Measurements from ENCODE around the gene COBLL1. TPM values are rescaled to one million over a fixed set of nuclear protein-coding genes. Genes with fewer than 3 reads are reported as not detected.

The COBLL1 gene
- total RNA-seq, 1 experiment from 2014 or later = 5.9 TPM

DNA sequence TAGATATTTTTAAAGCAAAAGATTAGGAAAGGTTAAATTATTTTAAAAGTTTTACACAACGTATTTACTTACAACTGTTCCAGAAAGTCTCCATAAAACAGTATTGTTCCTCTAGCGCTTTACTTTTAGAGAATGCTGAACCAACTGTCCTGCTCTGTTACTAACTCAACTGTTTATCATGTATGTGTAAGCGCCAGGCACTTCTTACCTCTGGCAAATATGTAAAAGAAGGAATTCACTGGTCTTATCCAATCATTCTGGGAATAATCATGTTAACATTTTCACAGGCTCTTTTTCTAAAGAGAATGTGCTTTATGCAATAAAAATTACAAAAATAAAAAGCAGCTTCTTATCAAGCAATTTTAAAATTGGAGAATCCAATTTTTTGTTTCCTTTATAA, 68.0 kb downstream of the COBLL1 start:
- no peak overlapping the region for H3K27ac Mint-ChIP-seq
- Histone ChIP-seq H3K4ac (ENCODE audit: low read depth, low read length) (no peak overlapping the region), H3K4me1 (ENCODE audit: insufficient read depth, low read length) (no peaks in the 10 kb centered on the region), H4K91ac (ENCODE audit: insufficient read length, low read depth, low read length) (no peak overlapping the region), H2AK5ac (ENCODE audit: insufficient read length, low read length) (no peak overlapping the region), H3T11ph (ENCODE audit: low read length) (no peak overlapping the region), H3K27ac (ENCODE audit: insufficient read length, low read depth, low read length) (no peak overlapping the region), H3K79me1 (ENCODE audit: insufficient read depth, low read depth, low read length, poor library complexity, severe bottlenecking) (no peaks in the 10 kb centered on the region), H2BK5ac (ENCODE audit: insufficient read length, low read length) (no peak overlapping the region), H3K79me2 (ENCODE audit: insufficient read depth, low read length) (no peaks in the 10 kb centered on the region), H3K9ac (ENCODE audit: extremely low read depth, insufficient read length, low read length) (no peak overlapping the region), H2BK15ac (ENCODE audit: low read depth, low read length) (no peak overlapping the region), H4K8ac (replicated peaks; ENCODE audit: insufficient read length, low read depth, low read length) (no peak overlapping the region), H3K9me3 (ENCODE audit: control insufficient read depth, low read depth, low read length) (no peaks in the 10 kb centered on the region), H2BK20ac (ENCODE audit: low read depth, low read length, poor library complexity, severe bottlenecking) (no peak overlapping the region), H3K18ac (ENCODE audit: insufficient read length, low read depth, low read length) (no peak overlapping the region), H2AFZ (ENCODE audit: low read length) (no peak overlapping the region), H2BK120ac (ENCODE audit: low read depth, low read length, poor library complexity, severe bottlenecking) (no peak overlapping the region), H2BK12ac (ENCODE audit: insufficient read length, low read depth, low read length) (no peak overlapping the region), H3K27me3 (ENCODE audit: insufficient read depth, low read length) (no peaks in the 10 kb centered on the region), H4K20me1 (ENCODE audit: control insufficient read depth, insufficient read depth, insufficient read length) (no peaks in the 10 kb centered on the region), H3K23ac (ENCODE audit: insufficient read length, low read depth, low read length) (no peak overlapping the region), H4K5ac (ENCODE audit: insufficient read length, low read depth, low read length) (no peak overlapping the region), H3K23me2 (ENCODE audit: insufficient read length, low read depth, low read length, poor library complexity, severe bottlenecking) (no peaks in the 10 kb centered on the region), H3K56ac (ENCODE audit: insufficient read length, low read depth, low read length) (no peak overlapping the region), H3K14ac (ENCODE audit: insufficient read depth, low read length) (no peak overlapping the region), H3K4me2 (ENCODE audit: insufficient read depth, insufficient read length, low read length) (no peak overlapping the region)
- no peak for DNase-seq
- no CpG with 5 or more reads among the region's 3 CpGs for WGBS (ENCODE audit: extremely low coverage, insufficient read length, low lambda C conversion rate)
- H3K4me1 Mint-ChIP-seq = peaks cover 0 to 4% of the 10 kb centered on the region in 2 experiments; a peak in 3 of 4 replicates
- H3K27me3 Mint-ChIP-seq (ENCODE audit: low read depth) = no peaks in the 10 kb centered on the region
- no peak overlapping the region for H3K4me3 Mint-ChIP-seq
- TF ChIP-seq, protein P1, sequence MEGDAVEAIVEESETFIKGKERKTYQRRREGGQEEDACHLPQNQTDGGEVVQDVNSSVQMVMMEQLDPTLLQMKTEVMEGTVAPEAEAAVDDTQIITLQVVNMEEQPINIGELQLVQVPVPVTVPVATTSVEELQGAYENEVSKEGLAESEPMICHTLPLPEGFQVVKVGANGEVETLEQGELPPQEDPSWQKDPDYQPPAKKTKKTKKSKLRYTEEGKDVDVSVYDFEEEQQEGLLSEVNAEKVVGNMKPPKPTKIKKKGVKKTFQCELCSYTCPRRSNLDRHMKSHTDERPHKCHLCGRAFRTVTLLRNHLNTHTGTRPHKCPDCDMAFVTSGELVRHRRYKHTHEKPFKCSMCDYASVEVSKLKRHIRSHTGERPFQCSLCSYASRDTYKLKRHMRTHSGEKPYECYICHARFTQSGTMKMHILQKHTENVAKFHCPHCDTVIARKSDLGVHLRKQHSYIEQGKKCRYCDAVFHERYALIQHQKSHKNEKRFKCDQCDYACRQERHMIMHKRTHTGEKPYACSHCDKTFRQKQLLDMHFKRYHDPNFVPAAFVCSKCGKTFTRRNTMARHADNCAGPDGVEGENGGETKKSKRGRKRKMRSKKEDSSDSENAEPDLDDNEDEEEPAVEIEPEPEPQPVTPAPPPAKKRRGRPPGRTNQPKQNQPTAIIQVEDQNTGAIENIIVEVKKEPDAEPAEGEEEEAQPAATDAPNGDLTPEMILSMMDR (conservative IDR thresholded peaks at IDR 0.05) = no peak
- no peaks in the 10 kb centered on the region for H3K9me3 Mint-ChIP-seq
- H3K36me3 Mint-ChIP-seq (ENCODE audit: insufficient read depth in 1 of 3, low read depth in 3 of 3) = no peaks in the 10 kb centered on the region; a peak in 1 of 7 replicates
